ENCODE measurements around the gene ELAVL2.

Gene ELAVL2

GRCh38 chr9:23659346-23660006, 166.6 kb downstream of the ELAVL2 start:
- DNase-seq, result no peak

- no peak for DNase-seq
Measured at GRCh38 chr9:23658376-23659258, 167.4 kb downstream of the ELAVL2 start.

GRCh38 chr9:23651051-23651450, 175.0 kb downstream of the ELAVL2 start:
- DNase-seq, result no peak

GRCh38 chr9:23648651-23649050, 177.4 kb downstream of the ELAVL2 start:
- DNase-seq, result no peak

- DNase-seq, result no peak
Measured at GRCh38 chr9:23644896-23645295, 181.1 kb downstream of the ELAVL2 start.

- DNase-seq, result no peak
Measured at GRCh38 chr9:23644326-23644725, 181.7 kb downstream of the ELAVL2 start.

- DNase-seq, result no peak
Measured at GRCh38 chr9:23643656-23644258, 182.3 kb downstream of the ELAVL2 start.

Data from suppressor macrophage (primary cell).